Measurements from ENCODE around the gene SYNPO2. TPM values are rescaled to one million over a fixed set of nuclear protein-coding genes. Genes with fewer than 3 reads are reported as not detected.
"Not testable (repeated sequence)": the region's sequence is repeated elsewhere in the genome, so short reads cannot be mapped to it uniquely, and the experiment has no call there.

The SYNPO2 gene
- total RNA-seq, 4 donors from 2014 or later = 998 to 4,186 (median 1,764) TPM

DNA sequence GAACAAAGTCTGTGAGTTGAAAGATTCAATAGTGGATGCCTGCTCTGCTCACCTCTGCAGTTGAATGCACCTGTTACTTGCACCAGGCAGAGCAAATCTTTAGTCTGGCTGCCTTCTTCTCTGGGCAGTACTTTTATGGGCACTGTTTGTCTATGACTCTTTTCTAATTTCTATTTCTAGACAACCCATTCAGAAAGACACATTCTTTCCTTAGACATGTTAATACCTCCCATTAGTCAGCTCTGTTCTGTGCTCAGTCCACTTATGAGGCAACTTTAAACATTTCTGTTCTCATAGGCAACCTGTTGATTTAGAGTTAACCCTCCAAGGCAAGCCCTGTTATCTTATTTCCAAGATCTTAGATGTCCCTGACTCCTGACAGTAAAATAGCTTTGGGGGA, 108.9 kb downstream of the SYNPO2 start:
- H3K27ac ChIP-seq = peak overlapping the region; percentile 87 to 99 (median 91)
- H3K9me3 ChIP-seq = no peaks in the 10 kb centered on the region
- H3K27me3 ChIP-seq = no peaks in the 10 kb centered on the region
- H3K36me3 ChIP-seq = no peaks in the 10 kb centered on the region
- DNase-seq (peak; percentile 49 to 55), ATAC-seq (peak; percentile 59 to 62)
- in situ Hi-C loops (cut with MboI; ENCODE audit: low sequenced_read_pairs in 4 of 4) = loop anchor here in 1 of 4 donors (25.0 kb wide), 1 partner anchor 140 kb away; the partner anchor contains the start of gene MYOZ2
- H3K4me3 ChIP-seq = peak overlapping the region in 1 of 4 donors; percentile 12
- TF ChIP-seq POLR2A (IDR thresholded peaks at IDR 0.05) = peak; percentile 59 to 89
- no peak for TF ChIP-seq CTCF (IDR thresholded peaks at IDR 0.05 in 4 of 5, conservative IDR thresholded peaks at IDR 0.05 in 1 of 5)
- peaks cover 70 to 85% of the 10 kb centered on the region in 2 donors for H3K4me1 ChIP-seq
- intact Hi-C loops (cut with DNase I; ENCODE audit: low total_unique reads) = no loop called here

DNA sequence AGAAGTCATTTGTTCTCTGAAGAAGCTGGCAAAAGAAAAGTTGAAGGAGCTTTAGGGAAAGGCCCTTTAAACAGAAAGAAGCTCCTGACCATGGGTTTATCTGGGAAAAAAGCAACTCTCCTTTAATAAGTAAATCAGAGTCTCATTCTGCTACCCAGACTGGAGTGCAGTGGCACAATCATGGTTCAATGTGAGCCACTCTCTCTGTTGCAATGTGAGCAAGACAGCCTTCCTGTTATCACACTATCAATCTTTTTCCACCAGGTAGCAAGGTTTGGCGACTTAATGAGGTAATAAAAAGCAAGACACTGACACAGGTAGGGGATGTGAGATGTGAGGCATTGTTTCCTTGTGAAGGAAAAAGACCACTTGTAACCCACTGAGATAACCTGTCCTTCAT, 111.3 kb downstream of the SYNPO2 start:
- in situ Hi-C loops (cut with MboI; ENCODE audit: low sequenced_read_pairs in 4 of 4) = loop anchor here in 1 of 4 donors (25.0 kb wide), 1 partner anchor 137 kb away; the partner anchor contains the start of gene MYOZ2
- Histone ChIP-seq H3K27ac (peak overlapping the region; percentile 87 to 99 (median 91)), H3K4me3 (peak overlapping the region; percentile 20 to 29 (median 28)), H3K4me1 (peaks cover 63 to 74% of the 10 kb centered on the region in 2 donors), H3K27me3 (no peaks in the 10 kb centered on the region), H3K9me3 (no peaks in the 10 kb centered on the region), H3K36me3 (no peaks in the 10 kb centered on the region)
- DNase-seq (no peak), ATAC-seq (peak; percentile 16 to 52)
- intact Hi-C loops (cut with DNase I; ENCODE audit: low total_unique reads) = loop anchor here (1.0 kb wide), 1 partner anchor 10 kb away; no protein-coding TSS in a partner anchor
- TF ChIP-seq CTCF (IDR thresholded peaks at IDR 0.05 in 4 of 5, conservative IDR thresholded peaks at IDR 0.05 in 1 of 5) = no peak

GRCh38 chr4:119000400-119000799, 111.7 kb downstream of the SYNPO2 start:
- Histone ChIP-seq H3K4me3 (peak overlapping the region in 3 of 4 donors; percentile 20 to 29 (median 28)), H3K4me1 (peaks cover 58 to 69% of the 10 kb centered on the region in 2 donors), H3K9me3 (no peaks in the 10 kb centered on the region), H3K27ac (peak overlapping the region; percentile 87 to 99 (median 91)), H3K36me3 (no peaks in the 10 kb centered on the region), H3K27me3 (no peaks in the 10 kb centered on the region)
- peak; percentile 73 to 75 for DNase-seq
- in situ Hi-C loops (cut with MboI; ENCODE audit: low sequenced_read_pairs in 4 of 4) = no loop called here
- TF ChIP-seq CTCF (IDR thresholded peaks at IDR 0.05 in 4 of 5, conservative IDR thresholded peaks at IDR 0.05 in 1 of 5) (no peak), POLR2A (IDR thresholded peaks at IDR 0.05) (peak in 1 of 2 donors; percentile 54)
- ATAC-seq = peak; percentile 69 to 78
- intact Hi-C loops (cut with DNase I; ENCODE audit: low total_unique reads) = loop anchor here (1.0 kb wide), 1 partner anchor 10 kb away; no protein-coding TSS in a partner anchor

DNA sequence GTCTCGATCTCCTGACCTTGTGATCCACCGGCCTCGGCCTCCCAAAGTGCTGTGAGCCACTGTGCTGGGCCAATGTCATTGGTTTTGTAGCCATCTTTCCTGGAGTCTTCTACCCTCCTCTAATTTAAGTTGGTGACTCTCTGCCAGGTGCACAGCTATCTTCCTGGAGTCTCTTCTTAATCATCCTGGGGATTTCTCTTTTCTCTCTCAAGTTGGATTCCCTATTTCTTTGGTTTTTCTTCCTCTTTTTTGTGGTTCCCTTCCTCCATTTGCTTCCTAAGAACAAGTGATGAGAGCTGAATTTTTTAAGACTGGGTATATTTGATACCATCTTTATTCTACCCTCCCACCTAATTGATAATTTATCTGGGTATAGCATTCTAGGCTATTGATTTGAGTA, 113.8 kb downstream of the SYNPO2 start:
- H3K36me3 ChIP-seq = no peaks in the 10 kb centered on the region
- H3K9me3 ChIP-seq = no peaks in the 10 kb centered on the region
- intact Hi-C loops (cut with DNase I; ENCODE audit: low total_unique reads) (no loop called here), in situ Hi-C loops (cut with MboI; ENCODE audit: low sequenced_read_pairs in 4 of 4) (no loop called here)
- no peak for DNase-seq
- no peak for TF ChIP-seq CTCF (IDR thresholded peaks at IDR 0.05 in 4 of 5, conservative IDR thresholded peaks at IDR 0.05 in 1 of 5)
- no peak for TF ChIP-seq POLR2A (IDR thresholded peaks at IDR 0.05)
- peak overlapping the region; percentile 87 to 99 (median 91) for H3K27ac ChIP-seq
- peaks cover 59 to 63% of the 10 kb centered on the region in 2 donors for H3K4me1 ChIP-seq
- no peak overlapping the region for H3K4me3 ChIP-seq
- no peaks in the 10 kb centered on the region for H3K27me3 ChIP-seq
- ATAC-seq = no peak

DNA sequence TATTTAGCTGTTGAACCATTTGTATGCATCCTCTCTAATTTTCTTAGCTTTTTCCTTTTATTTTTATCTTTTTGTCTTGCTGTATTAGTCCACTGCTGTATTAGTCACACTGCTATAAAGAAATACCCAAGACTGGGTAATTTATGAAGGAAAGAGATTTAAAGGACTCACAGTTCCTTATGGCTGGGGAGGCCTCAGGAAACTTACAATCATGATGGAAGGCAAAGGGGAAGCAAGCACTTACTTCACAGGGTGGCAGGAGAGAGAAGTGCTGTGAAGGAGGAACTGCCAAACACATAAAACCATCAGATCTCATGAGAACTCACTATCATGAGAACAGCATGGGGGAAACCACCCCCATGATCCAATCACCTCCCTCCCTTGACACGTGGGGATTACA, 114.3 kb downstream of the SYNPO2 start:
- intact Hi-C loops (cut with DNase I; ENCODE audit: low total_unique reads); H3K36me3 ChIP-seq; H3K27me3 ChIP-seq; DNase-seq; H3K9me3 ChIP-seq; H3K4me3 ChIP-seq; ATAC-seq; in situ Hi-C loops (cut with MboI; ENCODE audit: low sequenced_read_pairs in 4 of 4): not testable (repeated sequence)
- Histone ChIP-seq H3K27ac (peak overlapping the region; percentile 87 to 99 (median 91)), H3K4me1 (peaks cover 58 to 62% of the 10 kb centered on the region in 2 donors)

All from gastrocnemius medialis (tissue), 4 donors.